Measurements from ENCODE around the gene RAI2. TPM values are rescaled to one million over a fixed set of nuclear protein-coding genes. Genes with fewer than 3 reads are reported as not detected.

RAI2 gene
- total RNA-seq, 1 experiment from 2014 or later, result not detected

GRCh38 chrX:17814059-17814458 is 47.0 kb downstream of the RAI2 start:
- POLR2A ChIA-PET (ENCODE audit: low non-redundant PET), result no interaction called here

GRCh38 chrX:17813277-17813676 is 47.8 kb downstream of the RAI2 start:
- no peaks in the 10 kb centered on the region for H3K9me3 ChIP-seq (ENCODE audit: low read depth, low read length, poor library complexity, severe bottlenecking)
- no peaks in the 10 kb centered on the region for H3K4me1 ChIP-seq (ENCODE audit: insufficient read depth, low read length, poor library complexity, severe bottlenecking)
- ChIA-PET POLR2A (ENCODE audit: low non-redundant PET) (no interaction called here), CTCF (no interaction called here)
- TF ChIP-seq CTCF (conservative IDR thresholded peaks at IDR 0.05; ENCODE audit: low read depth, low read length) (no peak), EZH2 (IDR thresholded peaks at IDR 0.05; ENCODE audit: borderline replicate concordance, low read depth, low read length, poor library complexity, severe bottlenecking) (no peak)
- intact Hi-C loops (cut with micrococcal nuclease; ENCODE audit: unreplicated experiment), result loop anchor here (5.0 kb wide), 1 partner anchor 399 kb away; no protein-coding TSS in a partner anchor
- no peak overlapping the region for H3K4me3 ChIP-seq (ENCODE audit: low read depth, low read length, poor library complexity, severe bottlenecking)
- BruUV-seq (replicated peaks), result no TSS peak
- H3K27me3 ChIP-seq (replicated peaks; ENCODE audit: insufficient read depth, low read depth, low read length, poor library complexity), result no peaks in the 10 kb centered on the region
- no peaks in the 10 kb centered on the region for H3K36me3 ChIP-seq (ENCODE audit: insufficient read depth, low read length, poor library complexity, severe bottlenecking)
- no peak for DNase-seq (ENCODE audit: low spot score)
- no peak overlapping the region for H3K27ac ChIP-seq (ENCODE audit: low read depth, low read length, poor library complexity, severe bottlenecking)

More at GRCh38 chrX:17814059-17814458, 47.0 kb downstream of the RAI2 start:
- CTCF ChIA-PET, result interaction anchor here (0.6 kb wide), 1 partner anchor 52 kb away, joined by 3 read pairs; no protein-coding TSS in a partner anchor
- no TSS peak for BruUV-seq (replicated peaks)
- DNase-seq (ENCODE audit: low spot score), result no peak
- Histone ChIP-seq H3K4me3 (ENCODE audit: low read depth, low read length, poor library complexity, severe bottlenecking) (no peak overlapping the region), H3K27ac (ENCODE audit: low read depth, low read length, poor library complexity, severe bottlenecking) (no peak overlapping the region), H3K27me3 (replicated peaks; ENCODE audit: insufficient read depth, low read depth, low read length, poor library complexity) (no peaks in the 10 kb centered on the region), H3K36me3 (ENCODE audit: insufficient read depth, low read length, poor library complexity, severe bottlenecking) (no peaks in the 10 kb centered on the region), H3K4me1 (ENCODE audit: insufficient read depth, low read length, poor library complexity, severe bottlenecking) (no peaks in the 10 kb centered on the region), H3K9me3 (ENCODE audit: low read depth, low read length, poor library complexity, severe bottlenecking) (no peaks in the 10 kb centered on the region)
- intact Hi-C loops (cut with micrococcal nuclease; ENCODE audit: unreplicated experiment), result loop anchor here (5.0 kb wide), 1 partner anchor 398 kb away; no protein-coding TSS in a partner anchor
- TF ChIP-seq CTCF (conservative IDR thresholded peaks at IDR 0.05; ENCODE audit: low read depth, low read length) (no peak), EZH2 (IDR thresholded peaks at IDR 0.05; ENCODE audit: borderline replicate concordance, low read depth, low read length, poor library complexity, severe bottlenecking) (no peak)

- Histone ChIP-seq H3K4me1 (ENCODE audit: insufficient read depth, low read length, poor library complexity, severe bottlenecking) (no peaks in the 10 kb centered on the region), H3K27me3 (replicated peaks; ENCODE audit: insufficient read depth, low read depth, low read length, poor library complexity) (no peaks in the 10 kb centered on the region), H3K36me3 (ENCODE audit: insufficient read depth, low read length, poor library complexity, severe bottlenecking) (no peaks in the 10 kb centered on the region), H3K4me3 (ENCODE audit: low read depth, low read length, poor library complexity, severe bottlenecking) (no peak overlapping the region), H3K9me3 (ENCODE audit: low read depth, low read length, poor library complexity, severe bottlenecking) (no peaks in the 10 kb centered on the region), H3K27ac (ENCODE audit: low read depth, low read length, poor library complexity, severe bottlenecking) (no peak overlapping the region)
- ChIA-PET CTCF (interaction anchor here (0.6 kb wide), 1 partner anchor 24 kb away, joined by 3 read pairs; no protein-coding TSS in a partner anchor), POLR2A (ENCODE audit: low non-redundant PET) (no interaction called here)
- TF ChIP-seq EZH2 (IDR thresholded peaks at IDR 0.05; ENCODE audit: borderline replicate concordance, low read depth, low read length, poor library complexity, severe bottlenecking) (no peak), CTCF (conservative IDR thresholded peaks at IDR 0.05; ENCODE audit: low read depth, low read length) (peak; percentile 66)
- BruUV-seq (replicated peaks), result no TSS peak
- DNase-seq (ENCODE audit: low spot score), result peak; percentile 18
- intact Hi-C loops (cut with micrococcal nuclease; ENCODE audit: unreplicated experiment), result loop anchor here (5.0 kb wide), 1 partner anchor 400 kb away; no protein-coding TSS in a partner anchor
Measured at GRCh38 chrX:17812763-17813162, 48.3 kb downstream of the RAI2 start.
